Activated CD4-positive, alpha-beta T cell treated with anti-CD3 and anti-CD28 coated beads, Interleukin-2, Interleukin-4, amounts not matched to agents 100 ng/mL and 50 ng/mL, durations not matched to agents 16 hours and 8 hours (primary cell): Measurements from ENCODE around the gene ZBTB34.
A peak's percentile ranks its signal among the peaks of the same experiment; 100 is the strongest.

Experiments
- DNase-seq: peaks from one replicate; pipeline ENCODE4 v3.0.0-alpha.2; 2020; ENCODE audit warnings: low spot score

Gene ZBTB34

GRCh38 chr9:126879288-126879687 lies 18.8 kb downstream of the ZBTB34 start:
- no peak for DNase-seq

DNA sequence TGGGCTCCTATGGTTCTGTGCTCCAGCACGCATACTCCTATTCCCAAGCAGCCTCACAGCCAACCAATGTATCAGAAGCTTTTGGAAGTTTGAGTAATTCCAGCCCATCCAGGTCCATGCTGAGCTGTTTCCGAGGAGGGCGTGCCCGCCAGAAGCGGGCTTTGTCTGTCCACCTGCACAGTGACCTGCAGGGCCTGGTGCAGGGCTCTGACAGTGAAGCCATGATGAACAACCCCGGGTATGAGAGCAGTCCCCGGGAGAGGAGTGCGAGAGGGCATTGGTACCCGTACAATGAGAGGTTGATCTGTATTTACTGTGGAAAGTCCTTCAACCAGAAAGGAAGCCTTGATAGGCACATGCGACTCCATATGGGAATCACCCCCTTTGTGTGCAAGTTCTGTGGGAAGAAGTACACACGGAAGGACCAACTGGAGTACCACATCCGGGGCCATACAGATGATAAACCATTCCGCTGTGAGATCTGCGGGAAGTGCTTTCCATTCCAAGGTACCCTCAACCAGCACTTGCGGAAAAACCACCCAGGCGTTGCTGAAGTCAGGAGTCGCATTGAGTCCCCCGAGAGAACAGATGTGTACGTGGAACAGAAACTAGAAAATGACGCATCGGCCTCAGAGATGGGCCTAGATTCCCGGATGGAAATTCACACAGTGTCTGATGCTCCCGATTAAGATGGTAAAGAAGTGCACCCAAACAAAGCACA lies 19.9 kb downstream of the ZBTB34 start:
- DNase-seq = no peak

DNA sequence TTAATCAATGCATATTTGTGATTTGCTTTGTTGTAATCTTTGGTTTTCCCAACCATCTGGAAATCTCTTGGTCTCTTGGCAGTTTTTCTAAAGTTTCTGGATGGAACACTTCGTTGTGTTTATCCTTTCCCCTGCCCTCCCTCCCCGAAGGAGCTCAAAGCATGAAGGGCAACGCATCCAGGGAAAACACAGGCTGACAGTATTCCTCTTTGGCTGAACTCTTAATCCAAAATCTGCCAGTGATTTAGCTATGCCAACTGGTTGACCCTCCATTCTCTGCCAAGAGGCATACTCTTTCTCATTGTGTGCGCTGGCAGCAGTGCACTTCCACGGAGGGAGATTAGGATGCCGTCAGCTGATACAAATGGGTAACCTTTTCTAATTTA lies 20.5 kb downstream of the ZBTB34 start:
- no peak for DNase-seq

GRCh38 chr9:126882746-126883145 lies 22.3 kb downstream of the ZBTB34 start:
- no peak for DNase-seq

DNA sequence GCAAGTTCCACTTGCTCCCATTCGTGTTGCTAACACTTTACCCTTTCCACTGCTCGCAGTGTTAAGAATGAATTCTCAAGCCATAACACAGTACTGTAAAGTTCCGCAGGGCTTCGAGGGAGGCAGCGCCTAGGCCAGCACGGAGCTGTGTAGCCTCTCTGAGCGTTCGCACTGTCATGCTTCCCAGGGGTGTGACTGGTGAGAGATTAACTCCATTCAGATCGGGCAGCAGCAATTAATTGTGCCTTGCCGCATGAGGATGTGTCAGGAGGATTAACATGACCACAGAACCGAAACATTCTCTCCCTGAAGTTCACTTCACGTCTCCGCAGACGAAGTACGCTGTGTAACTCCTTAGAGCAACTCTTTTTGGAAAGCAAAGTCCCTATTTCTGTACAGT lies 23.2 kb downstream of the ZBTB34 start:
- no peak for DNase-seq

DNA sequence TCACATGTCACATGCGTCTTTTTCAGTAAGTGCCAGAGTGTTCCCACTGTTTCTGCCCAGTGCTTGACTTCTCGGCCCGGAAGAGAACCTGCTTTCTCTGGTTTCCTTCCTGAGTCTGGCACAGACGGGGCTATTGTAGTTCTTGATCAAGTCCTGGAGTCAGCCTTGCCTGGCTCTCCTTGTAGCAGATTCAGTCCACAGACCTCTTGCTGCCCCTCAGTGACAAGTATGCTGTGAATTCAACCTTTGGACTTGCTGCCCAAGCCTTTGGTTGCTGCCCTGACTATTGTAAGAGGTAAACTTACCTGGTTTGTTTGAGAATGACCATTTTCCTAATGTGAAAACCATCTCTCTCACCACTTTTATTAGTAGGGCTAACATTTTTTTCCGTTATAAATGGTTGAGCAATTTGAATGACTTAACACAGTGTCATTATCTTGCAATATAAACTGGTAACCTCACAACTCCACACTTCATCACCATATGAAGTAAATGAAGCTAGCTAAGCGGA lies 24.7 kb downstream of the ZBTB34 start:
- DNase-seq = no peak

DNA sequence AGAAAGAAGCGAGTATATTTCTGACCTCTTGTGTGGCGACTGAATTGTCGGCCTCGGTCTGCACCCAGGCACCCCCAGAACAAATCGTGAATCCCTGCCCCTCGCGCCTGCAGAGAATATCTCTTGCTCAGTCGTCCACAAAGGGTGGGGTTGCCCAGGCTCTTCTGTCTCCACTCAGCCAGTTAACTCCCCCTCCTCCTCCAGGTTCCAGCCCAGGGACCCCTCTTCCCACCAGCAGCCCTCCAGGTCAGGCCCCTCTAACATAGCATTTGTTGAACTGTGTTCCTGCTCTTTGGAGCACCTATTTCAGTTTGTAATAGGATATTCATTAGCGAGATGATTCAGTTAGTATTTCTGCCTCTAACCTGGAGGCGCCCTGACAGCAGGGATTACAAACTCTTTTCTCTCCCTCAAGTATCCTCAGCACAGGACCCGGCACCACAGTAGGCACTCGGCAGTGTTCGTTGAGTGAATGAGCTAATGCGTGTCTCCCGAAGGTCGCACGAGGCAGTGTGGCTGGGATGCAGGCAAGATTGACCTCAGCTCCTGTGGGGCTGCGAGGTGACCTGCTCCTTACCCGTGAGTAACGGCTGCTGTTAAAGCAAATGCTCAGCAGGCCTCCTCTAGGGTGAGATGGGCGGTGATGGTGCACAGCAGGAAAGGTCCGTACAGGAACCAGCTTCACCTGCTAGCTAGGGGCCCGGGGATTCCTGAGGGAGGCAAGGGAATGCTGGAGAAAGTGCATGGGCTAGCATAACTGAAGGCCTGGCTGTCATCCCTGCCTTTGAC lies 25.8 kb downstream of the ZBTB34 start:
- no peak for DNase-seq

GRCh38 chr9:126886897-126887296 lies 26.5 kb downstream of the ZBTB34 start:
- DNase-seq = no peak

DNA sequence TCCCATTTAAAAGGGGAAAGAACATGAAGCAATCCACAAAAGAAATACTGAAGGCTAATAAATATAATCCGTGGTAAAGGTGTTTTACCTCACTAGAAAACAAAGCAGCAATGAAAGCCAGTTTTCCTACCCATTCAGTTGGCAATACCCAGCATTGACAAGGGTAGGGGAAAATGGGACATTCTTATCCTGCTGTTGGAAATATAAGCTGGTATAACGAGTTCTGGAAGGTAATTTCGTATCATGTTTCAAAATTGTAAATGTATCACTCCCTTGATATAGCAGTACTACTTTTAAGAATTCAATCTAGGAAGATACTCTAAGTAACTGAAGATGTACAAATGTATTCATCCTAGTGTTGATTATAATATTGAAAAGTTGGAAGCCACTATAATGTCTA lies 31.2 kb downstream of the ZBTB34 start:
- no peak for DNase-seq

GRCh38 chr9:126893079-126893478 lies 32.6 kb downstream of the ZBTB34 start:
- no peak for DNase-seq

DNA sequence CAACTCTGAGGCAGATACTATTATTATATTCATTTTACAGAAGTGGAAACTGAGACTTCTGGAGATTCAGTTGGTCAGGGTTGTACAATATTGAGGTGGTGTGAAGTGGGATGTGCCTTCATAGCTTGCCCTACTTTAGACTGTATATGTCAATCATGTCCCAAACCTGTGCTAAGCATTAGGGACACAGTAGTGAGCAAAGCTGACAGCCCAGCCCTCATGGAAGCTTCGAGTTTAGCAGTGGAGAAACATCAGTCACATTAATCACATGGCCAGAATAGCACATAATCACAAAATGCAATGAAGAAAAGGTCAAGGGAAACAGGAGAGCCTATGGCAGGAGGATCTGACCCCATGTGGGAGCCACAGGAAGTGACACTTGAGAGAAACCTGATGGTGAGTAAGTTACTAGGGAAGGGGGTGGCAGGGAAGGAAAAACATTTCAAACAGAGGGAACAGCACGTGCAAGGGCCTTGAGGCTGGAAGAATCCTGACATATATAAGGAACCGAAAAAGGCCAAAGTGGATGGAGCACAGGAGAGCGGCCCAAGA lies 33.7 kb downstream of the ZBTB34 start:
- DNase-seq = no peak

DNA sequence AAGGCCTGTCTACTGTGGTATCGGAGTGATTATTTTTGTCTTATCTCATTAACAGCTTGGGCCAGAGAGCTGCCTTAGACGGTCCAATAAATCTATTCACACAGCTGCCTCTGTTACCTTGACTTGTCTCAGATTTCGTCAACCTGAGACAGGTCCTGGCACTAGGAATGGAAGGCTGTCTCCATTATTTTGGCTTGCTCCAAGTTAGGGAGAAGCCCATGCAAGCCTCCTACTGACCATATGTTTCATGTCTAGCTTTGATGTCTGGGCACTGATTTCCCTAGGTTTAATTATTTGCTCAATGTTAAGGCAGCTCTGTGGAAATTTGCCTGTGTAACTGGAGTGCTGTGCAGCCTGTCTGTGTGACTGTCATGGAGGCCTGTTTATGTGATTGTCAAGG lies 41.8 kb downstream of the ZBTB34 start:
- DNase-seq = no peak

GRCh38 chr9:126904586-126904985 lies 44.1 kb downstream of the ZBTB34 start:
- no peak for DNase-seq

- DNase-seq = no peak
These were observed 45.7 kb downstream of the ZBTB34 start for GRCh38 chr9:126906091-126906490.

- DNase-seq = no peak
These were observed 46.6 kb downstream of the ZBTB34 start for GRCh38 chr9:126907058-126907457.

DNA sequence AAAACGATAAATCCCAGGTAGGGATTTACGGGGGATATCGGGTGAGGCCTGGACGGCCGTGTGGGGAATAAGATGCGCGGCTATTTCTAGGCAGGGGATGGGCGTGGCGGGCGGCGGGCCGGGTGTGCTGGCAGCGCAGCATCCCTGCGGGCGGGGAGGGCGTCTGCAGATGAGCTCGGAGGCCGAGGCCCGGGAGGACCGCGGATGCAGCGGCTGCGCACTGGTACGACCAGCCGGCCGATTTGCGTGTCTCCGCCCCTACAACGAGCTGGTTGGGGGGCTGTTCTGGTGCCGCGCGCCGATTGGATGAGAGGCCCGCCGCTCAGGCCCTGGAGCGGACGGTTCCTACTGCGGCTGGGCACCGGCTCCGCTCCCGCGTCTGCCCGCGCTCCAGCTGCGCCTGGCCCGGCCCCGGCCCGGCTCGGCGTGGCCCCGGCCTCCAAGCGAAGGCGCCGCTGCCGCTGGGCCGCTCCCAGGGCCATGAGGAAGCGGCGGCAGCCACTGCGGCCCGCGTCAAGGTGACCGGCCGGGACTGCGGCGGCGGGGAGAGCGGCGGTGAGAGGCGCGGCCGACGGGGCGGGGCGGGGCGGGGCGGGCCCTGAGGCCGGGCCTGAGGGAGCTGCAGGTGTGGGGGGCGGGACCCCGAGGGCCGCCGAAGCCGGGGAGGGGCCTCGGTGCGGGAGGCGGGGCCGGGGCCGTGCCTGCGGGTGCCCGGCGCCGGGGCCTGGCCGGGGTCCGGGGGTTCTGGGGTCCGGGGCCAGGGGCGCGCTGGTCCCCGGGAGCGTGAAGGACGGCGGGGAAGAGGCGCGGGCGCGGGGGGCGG lies 54.2 kb downstream of the ZBTB34 start, which contains the start of gene RALGPS1:
Gene RALGPS1, plus strand, starts transcription at position 325 of the 823 bp plus-strand sequence. CDS start 47,508 bp downstream, outside the sequence.
- peak; percentile 93 for DNase-seq

DNA sequence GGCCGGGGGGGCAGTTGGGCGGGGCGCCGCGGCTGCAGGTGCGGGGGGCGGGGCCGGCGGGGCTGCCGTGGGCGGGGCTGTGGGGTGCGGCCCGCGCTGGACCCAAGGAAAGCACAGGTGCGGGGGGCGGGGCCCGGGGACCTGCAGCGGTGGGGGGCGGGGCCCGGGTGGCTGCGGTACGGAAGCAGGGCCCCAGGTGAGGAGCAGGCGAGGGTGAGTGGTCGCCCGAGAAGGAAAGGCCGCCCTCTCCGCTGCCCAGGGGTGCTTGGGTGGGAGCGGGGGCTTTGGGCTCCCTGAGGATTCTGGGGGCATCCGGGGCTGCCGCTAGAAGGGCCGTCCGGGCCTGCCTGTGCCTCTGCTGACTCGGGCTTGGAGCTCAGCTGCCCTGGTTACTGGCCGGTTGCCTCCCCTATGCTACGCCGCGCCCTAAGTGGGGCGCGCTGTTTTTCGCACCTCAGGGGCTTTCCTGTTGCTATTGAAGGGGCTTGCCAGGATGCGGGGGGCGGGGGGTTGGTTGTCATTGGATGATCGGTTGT lies 54.9 kb downstream of the ZBTB34 start:
- DNase-seq = no peak

- no peak for DNase-seq
These were observed 55.6 kb downstream of the ZBTB34 start for GRCh38 chr9:126915846-126916543.

GRCh38 chr9:126916909-126917308 lies 56.5 kb downstream of the ZBTB34 start:
- no peak for DNase-seq

DNA sequence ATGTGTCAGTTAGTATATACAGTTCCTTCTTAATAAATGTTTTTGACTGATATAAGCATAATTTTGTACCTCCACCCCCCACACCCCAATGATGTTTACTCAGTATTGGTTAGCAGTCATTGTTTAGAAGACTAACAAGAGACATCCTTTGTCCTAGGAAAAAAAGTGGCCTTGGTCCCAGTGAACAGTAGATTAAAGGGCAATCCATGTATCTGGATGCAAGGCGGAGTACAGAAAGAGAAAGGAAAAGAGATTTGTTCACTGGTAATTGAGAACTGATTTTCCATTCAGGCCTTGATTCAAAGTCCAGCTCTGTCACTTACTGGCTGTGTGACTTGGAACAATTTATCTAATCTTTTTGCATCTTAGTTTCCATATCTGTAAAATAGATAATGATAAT lies 58.8 kb downstream of the ZBTB34 start:
- DNase-seq = no peak

DNA sequence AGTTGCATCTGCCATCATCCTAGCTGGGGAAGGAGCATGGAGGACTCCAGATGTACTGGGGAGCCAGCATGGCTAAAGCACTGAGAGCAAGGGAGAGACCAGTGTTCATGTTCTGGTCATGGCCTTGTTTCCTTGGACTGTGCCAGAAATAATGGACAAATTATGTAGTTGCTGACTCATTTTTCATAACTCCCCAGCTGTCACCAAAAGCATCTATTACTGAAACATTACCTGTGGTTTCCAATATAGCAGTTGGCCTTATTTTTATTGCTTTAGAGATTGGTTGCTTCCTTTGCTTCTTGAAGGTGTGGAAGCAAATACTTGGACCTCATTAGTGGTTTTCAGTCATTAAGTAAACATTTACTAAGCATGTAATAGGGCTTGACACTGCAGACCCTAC lies 65.4 kb downstream of the ZBTB34 start:
- DNase-seq = no peak
